Measurements from ENCODE around the gene FEM1B.

The FEM1B gene

DNA sequence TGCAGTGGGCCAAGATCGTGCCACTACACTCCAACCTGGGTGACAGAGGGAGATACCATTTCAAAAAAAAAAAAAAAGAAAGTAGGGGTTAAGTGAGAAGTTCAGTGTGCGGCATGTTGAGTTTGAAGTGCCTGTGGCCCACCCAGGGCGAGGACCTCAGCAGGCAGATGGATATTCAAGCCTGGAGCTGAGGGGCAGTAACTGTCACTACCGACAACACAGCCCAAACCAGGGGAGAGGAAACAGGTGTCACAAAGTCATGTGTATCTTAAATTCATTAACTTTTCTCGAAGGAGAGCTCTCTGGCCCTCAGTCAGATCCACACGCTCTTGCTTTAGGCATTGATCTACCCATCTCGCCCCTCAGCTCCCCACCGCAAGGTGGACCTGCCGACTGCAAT lies 45.3 kb downstream of the FEM1B start:
- no peaks in the 10 kb centered on the region for H3K9me3 ChIP-seq
- H3K27me3 ChIP-seq = no peaks in the 10 kb centered on the region
- TF ChIP-seq, protein P1, sequence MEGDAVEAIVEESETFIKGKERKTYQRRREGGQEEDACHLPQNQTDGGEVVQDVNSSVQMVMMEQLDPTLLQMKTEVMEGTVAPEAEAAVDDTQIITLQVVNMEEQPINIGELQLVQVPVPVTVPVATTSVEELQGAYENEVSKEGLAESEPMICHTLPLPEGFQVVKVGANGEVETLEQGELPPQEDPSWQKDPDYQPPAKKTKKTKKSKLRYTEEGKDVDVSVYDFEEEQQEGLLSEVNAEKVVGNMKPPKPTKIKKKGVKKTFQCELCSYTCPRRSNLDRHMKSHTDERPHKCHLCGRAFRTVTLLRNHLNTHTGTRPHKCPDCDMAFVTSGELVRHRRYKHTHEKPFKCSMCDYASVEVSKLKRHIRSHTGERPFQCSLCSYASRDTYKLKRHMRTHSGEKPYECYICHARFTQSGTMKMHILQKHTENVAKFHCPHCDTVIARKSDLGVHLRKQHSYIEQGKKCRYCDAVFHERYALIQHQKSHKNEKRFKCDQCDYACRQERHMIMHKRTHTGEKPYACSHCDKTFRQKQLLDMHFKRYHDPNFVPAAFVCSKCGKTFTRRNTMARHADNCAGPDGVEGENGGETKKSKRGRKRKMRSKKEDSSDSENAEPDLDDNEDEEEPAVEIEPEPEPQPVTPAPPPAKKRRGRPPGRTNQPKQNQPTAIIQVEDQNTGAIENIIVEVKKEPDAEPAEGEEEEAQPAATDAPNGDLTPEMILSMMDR (IDR thresholded peaks at IDR 0.05; ENCODE audit: low read depth, low read length) = no peak
- H3K4me3 ChIP-seq (ENCODE audit: low read depth, low read length) = no peak overlapping the region
- DNase-seq = no peak
- no peaks in the 10 kb centered on the region for H3K36me3 ChIP-seq
- H3K4me1 ChIP-seq = no peaks in the 10 kb centered on the region

DNA sequence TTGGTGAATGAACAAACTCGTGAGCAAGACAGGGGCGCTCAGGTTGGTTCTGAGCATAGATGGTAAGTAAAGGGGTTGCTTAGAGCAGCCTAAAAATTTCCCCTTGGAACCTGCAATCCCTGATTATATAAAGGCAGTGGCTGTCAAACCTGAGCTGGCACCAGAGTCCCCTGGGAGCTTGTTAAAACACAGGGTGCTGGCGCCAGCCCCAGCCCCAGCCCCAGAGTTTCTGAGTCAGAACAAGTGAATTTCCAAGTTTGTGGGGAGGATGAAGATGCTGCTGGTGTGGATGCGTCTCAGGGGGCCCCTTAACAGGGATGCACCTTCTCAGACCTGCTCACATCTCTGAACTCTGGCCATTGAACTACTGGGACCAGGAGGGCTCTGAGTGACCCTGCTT lies 48.2 kb downstream of the FEM1B start:
- Histone ChIP-seq H3K36me3 (no peaks in the 10 kb centered on the region), H3K4me1 (no peaks in the 10 kb centered on the region), H3K4me3 (ENCODE audit: low read depth, low read length) (no peak overlapping the region), H3K9me3 (no peaks in the 10 kb centered on the region), H3K27me3 (no peaks in the 10 kb centered on the region)
- DNase-seq = no peak
- TF ChIP-seq, protein P1 (IDR thresholded peaks at IDR 0.05; ENCODE audit: low read depth, low read length) = no peak

DNA sequence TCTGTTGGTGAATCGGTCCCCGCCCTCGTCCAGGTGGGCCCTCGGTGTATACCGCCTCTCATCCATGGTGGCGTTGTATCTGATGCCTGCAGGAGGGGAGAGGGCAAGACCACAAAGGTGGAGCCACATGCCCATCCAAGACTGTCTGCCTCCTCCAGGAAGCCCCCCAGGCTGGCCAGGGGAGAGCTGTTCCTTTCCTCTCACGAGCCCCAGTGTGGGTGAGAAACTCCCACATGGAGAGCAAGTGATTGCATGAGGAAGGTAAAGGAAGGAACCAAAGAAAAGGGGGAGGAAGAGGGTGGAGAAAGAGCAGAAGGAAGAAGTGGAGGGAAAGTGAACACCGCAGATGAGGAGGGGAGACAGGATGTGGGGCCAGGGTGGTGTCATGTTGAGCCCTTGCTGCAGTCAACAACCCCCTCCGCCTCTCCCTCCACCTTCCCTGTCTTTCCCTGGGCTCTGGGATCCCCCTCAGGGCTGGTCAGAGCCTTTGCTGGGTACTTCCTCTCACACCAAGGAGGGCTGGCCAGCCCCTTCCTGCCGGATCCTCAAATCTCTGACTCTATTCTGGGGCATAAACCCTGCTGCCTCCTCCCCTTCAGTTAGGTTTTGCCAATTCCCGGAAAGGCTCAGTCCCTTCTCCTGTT lies 49.3 kb downstream of the FEM1B start:
- Histone ChIP-seq H3K36me3 (no peaks in the 10 kb centered on the region), H3K27me3 (no peaks in the 10 kb centered on the region), H3K9me3 (no peaks in the 10 kb centered on the region), H3K4me3 (ENCODE audit: low read depth, low read length) (no peak overlapping the region), H3K4me1 (no peaks in the 10 kb centered on the region)
- TF ChIP-seq, protein P1 (IDR thresholded peaks at IDR 0.05; ENCODE audit: low read depth, low read length) = no peak
- DNase-seq = no peak

DNA sequence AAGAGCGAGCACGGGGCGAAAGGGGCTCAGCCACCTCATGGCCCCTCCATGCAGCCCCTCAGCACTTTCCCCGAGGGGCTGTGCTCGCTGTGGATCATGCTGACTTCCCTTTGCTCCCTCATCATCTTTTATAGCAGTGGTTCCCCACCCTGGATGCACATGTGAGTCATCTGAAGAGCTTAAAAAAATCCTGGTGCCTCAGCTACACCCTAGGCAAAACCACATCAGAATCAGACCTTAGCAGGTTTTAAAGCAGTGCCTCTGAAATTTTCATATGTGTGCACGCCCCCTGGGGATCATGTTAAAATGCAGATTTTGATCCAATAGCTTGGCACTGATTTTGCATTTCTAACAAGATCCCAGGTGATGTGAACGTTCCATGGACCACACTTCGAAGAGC lies 50.9 kb downstream of the FEM1B start:
- Histone ChIP-seq H3K9me3 (no peaks in the 10 kb centered on the region), H3K4me3 (ENCODE audit: low read depth, low read length) (no peak overlapping the region), H3K36me3 (no peaks in the 10 kb centered on the region), H3K27me3 (no peaks in the 10 kb centered on the region), H3K4me1 (no peaks in the 10 kb centered on the region)
- DNase-seq = no peak
- TF ChIP-seq, protein P1 (IDR thresholded peaks at IDR 0.05; ENCODE audit: low read depth, low read length) = no peak

DNA sequence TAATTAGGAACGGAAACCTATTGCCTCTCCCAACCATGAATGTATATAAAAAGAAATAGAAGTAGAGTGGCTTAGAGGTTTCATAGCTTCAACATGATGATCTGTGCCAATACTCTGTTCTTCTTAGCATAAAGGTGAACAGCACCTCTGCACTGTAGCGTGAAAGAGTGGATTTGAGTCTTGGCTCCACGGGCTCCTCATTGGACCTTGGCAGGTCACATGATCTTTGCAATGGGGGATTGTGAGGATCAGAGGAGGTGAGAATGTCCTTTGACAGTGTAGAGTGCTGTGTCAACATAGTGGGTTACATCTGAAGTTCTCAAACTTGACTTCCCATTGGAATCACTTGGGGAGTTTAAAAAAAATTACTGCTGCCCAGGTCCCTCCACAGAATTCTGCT lies 51.4 kb downstream of the FEM1B start:
- no peaks in the 10 kb centered on the region for H3K4me1 ChIP-seq
- H3K9me3 ChIP-seq = no peaks in the 10 kb centered on the region
- no peak overlapping the region for H3K4me3 ChIP-seq (ENCODE audit: low read depth, low read length)
- H3K27me3 ChIP-seq = no peaks in the 10 kb centered on the region
- TF ChIP-seq, protein P1 (IDR thresholded peaks at IDR 0.05; ENCODE audit: low read depth, low read length) = no peak
- H3K36me3 ChIP-seq = no peaks in the 10 kb centered on the region
- no peak for DNase-seq

DNA sequence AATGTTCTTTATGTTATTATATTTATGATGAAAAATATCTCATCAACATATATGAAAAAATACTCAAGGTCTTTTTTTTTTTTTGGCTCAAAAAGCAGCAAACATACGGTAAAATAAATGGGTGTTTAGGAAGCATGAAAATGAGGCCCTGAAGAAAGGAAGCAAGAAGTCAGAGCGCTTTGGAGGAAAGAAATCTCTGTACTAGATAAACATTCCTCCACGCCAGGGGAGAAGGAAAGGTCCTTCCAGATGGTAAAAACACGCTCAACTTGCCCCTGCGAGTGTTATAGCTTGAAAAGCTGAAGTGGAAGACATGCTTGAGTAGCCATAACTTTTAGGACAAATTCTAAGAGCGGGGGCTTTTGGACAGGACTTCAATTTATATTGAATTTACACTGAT lies 52.9 kb downstream of the FEM1B start:
- H3K9me3 ChIP-seq = no peaks in the 10 kb centered on the region
- no peaks in the 10 kb centered on the region for H3K27me3 ChIP-seq
- H3K4me3 ChIP-seq (ENCODE audit: low read depth, low read length) = no peak overlapping the region
- DNase-seq = no peak
- H3K36me3 ChIP-seq = no peaks in the 10 kb centered on the region
- TF ChIP-seq, protein P1 (IDR thresholded peaks at IDR 0.05; ENCODE audit: low read depth, low read length) = no peak
- H3K4me1 ChIP-seq = no peaks in the 10 kb centered on the region
